K562 (cell line): Measurements from ENCODE around the gene RAB40B. TPM values are rescaled to one million over a fixed set of nuclear protein-coding genes. Genes with fewer than 3 reads are reported as not detected.

Experiments
- ATAC-seq: fragments of 200-7000 bp; cut with Tn5 transposase; 3 replicates; pipeline ENCODE4 v1.9.1; 2020; ENCODE audit warnings: moderate library complexity
- BruUV-seq: library from RNA; stranded (reverse); fragments of 400-500 nt; replicated peaks from 2 replicates; lab custom pipeline; 2021; lab: Mats Ljungman, UMichigan
- CTCF ChIA-PET: fragments of 300-600 bp; formaldehyde crosslinking; extraction: SDS; loops from one replicate; lab custom pipeline; 2021; ENCODE audit warnings: low intra/inter-chr PET ratio; lab: Yijun Ruan, JAX
- POLR2A ChIA-PET: fragments of 300-600, 350-650 bp; sonication (Branson Sonifier 250); formaldehyde crosslinking; extraction: SDS; loops from one replicate; lab custom pipeline; 2021; ENCODE audit warnings: antibody characterized with exemption, inconsistent platforms; lab: Yijun Ruan, JAX
- DNase-seq, 4 experiments: peaks; one replicate each; pipeline versions ENCODE4 v3.0.0 to v3.0.0-alpha.2; 2011 to 2018; ENCODE audit warnings: low spot score in 3 of 4, mixed read lengths in 3 of 4; ENCODE audit errors: extremely low read depth in 1 of 4
- FAIRE-seq: peaks from 2 replicates; lab custom pipeline; 2011; peaks lifted over from hg19 to GRCh38; lab: Jason Lieb, UNC
- H2AFZ ChIP-seq: 2 replicates; pipeline ENCODE4 v1.6.0; 2011; ENCODE audit warnings: low read depth, low read length, control low read depth, inconsistent platforms
- H3K27ac ChIP-seq: fragments of 200-600 bp; 3 replicates; pipeline ENCODE4 v1.8.0; 2011; ENCODE audit warnings: low read depth, mild to moderate bottlenecking, control low read depth, inconsistent platforms, low read length, moderate library complexity, mixed read lengths; ENCODE audit errors: extremely low read depth
- H3K27me3 ChIP-seq, 2 experiments: fragments of 300-600 bp in 1 of 2; 2 replicates in 1 of 2; 3 replicates in 1 of 2; pipeline versions ENCODE4 v1.6.0 to v1.8.0; 2011; ENCODE audit warnings: inconsistent platforms in 2 of 2, low read length in 2 of 2, mild to moderate bottlenecking in 1 of 2, mixed read lengths in 1 of 2, moderate library complexity in 1 of 2; ENCODE audit not compliant: control insufficient read depth in 2 of 2, insufficient read depth in 2 of 2
- H3K36me3 ChIP-seq: fragments of 300-600 bp; 3 replicates; pipeline ENCODE4 v1.8.0; 2011; ENCODE audit warnings: mild to moderate bottlenecking, low read length, inconsistent platforms; ENCODE audit not compliant: control insufficient read depth, insufficient read depth
- H3K4me1 ChIP-seq, 2 experiments: fragments of 200-600 bp in 1 of 2; replicated peaks in 1 of 2; 2 replicates in 1 of 2; 3 replicates in 1 of 2; pipeline versions ENCODE4 v1.5.1 to v1.8.0; 2011; ENCODE audit warnings: inconsistent platforms in 2 of 2, low read length in 2 of 2, mild to moderate bottlenecking in 1 of 2, mixed read lengths in 1 of 2, moderate library complexity in 1 of 2; ENCODE audit not compliant: control insufficient read depth in 2 of 2, insufficient read depth in 2 of 2
- H3K4me2 ChIP-seq: 2 replicates; pipeline ENCODE4 v1.6.1; 2011; ENCODE audit warnings: low read length, control low read depth, inconsistent platforms, mixed read lengths; ENCODE audit not compliant: insufficient read depth
- H3K4me3 ChIP-seq: fragments of 200-600 bp; sonication (generic), shearing (Covaris generic); 2 replicates; pipeline ENCODE4 v1.5.1; 2016; ENCODE audit warnings: control low read depth, inconsistent platforms
- H3K79me2 ChIP-seq: fragments of 200-600 bp; 3 replicates; pipeline ENCODE4 v1.8.0; 2011; ENCODE audit warnings: low read length, inconsistent platforms; ENCODE audit not compliant: control insufficient read depth, insufficient read depth
- H3K9ac ChIP-seq, 2 experiments: 2 replicates each; pipeline versions ENCODE4 v1.6.0 to v1.6.1; 2011; ENCODE audit warnings: low read depth in 2 of 2, low read length in 2 of 2, control low read depth in 1 of 2, inconsistent platforms in 1 of 2, mild to moderate bottlenecking in 1 of 2, mixed read lengths in 1 of 2; ENCODE audit not compliant: insufficient read depth in 1 of 2
- H3K9me1 ChIP-seq: one replicate; pipeline ENCODE4 v1.6.0; 2011; ENCODE audit warnings: inconsistent platforms, mild to moderate bottlenecking, low read length, moderate library complexity; ENCODE audit not compliant: control insufficient read depth, insufficient read depth
- H3K9me3 ChIP-seq: replicated peaks from 2 replicates; pipeline ENCODE4 v1.5.1; 2011; ENCODE audit warnings: low read depth, low read length, inconsistent platforms; ENCODE audit not compliant: control insufficient read depth, insufficient read depth
- H4K20me1 ChIP-seq: replicated peaks from 2 replicates; pipeline ENCODE4 v1.6.1; 2011; ENCODE audit warnings: low read length, inconsistent platforms, mixed read lengths; ENCODE audit not compliant: control insufficient read depth, insufficient read depth
- CXXC5 ChIP-seq: fragments of 250-450 bp; sonication (Bioruptor Pico); IDR thresholded peaks from 2 replicates; pipeline ENCODE4 v1.8.0; 2022; ENCODE audit warnings: inconsistent platforms, mild to moderate bottlenecking, moderate library complexity
- DIDO1 ChIP-seq: fragments of 450-650 bp; IDR thresholded peaks from 2 replicates; pipeline ENCODE4 v1.6.1; 2016; ENCODE audit warnings: low read depth, missing biosample characterization, missing genetic modification characterization
- E2F1 ChIP-seq: sonication (generic); formaldehyde crosslinking; IDR thresholded peaks from 2 replicates; pipeline ENCODE4 v1.8.1; 2023; ENCODE audit warnings: mild to moderate bottlenecking, missing genetic modification reagents, moderate library complexity
- E2F3 ChIP-seq: fragments of 250-450 bp; sonication (Bioruptor Pico); IDR thresholded peaks from 2 replicates; pipeline ENCODE4 v1.4.0; 2020; ENCODE audit warnings: mild to moderate bottlenecking
- GTF3C2 ChIP-seq: IDR thresholded peaks from 3 replicates; pipeline ENCODE4 v1.6.1; 2011; ENCODE audit warnings: borderline replicate concordance, mild to moderate bottlenecking, moderate library complexity; ENCODE audit not compliant: insufficient read length; ENCODE audit errors: extremely low read depth
- RBM17 ChIP-seq: fragments of 200-400 bp; formaldehyde crosslinking; IDR thresholded peaks from 2 replicates; pipeline ENCODE4 v1.6.1; 2017; ENCODE audit warnings: low read depth, mild to moderate bottlenecking, low read length, borderline replicate concordance
- SETDB1 ChIP-seq: IDR thresholded peaks from one replicate; pipeline ENCODE4 v1.6.1; 2012; ENCODE audit warnings: low read length, control low read depth, inconsistent platforms
- SIN3B ChIP-seq: fragments of 450-650 bp; IDR thresholded peaks from 2 replicates; pipeline ENCODE4 v1.6.1; 2017; ENCODE audit warnings: low read depth, mild to moderate bottlenecking, moderate library complexity
- SMAD4 ChIP-seq: fragments of 250-450 bp; sonication (Bioruptor Pico); conservative IDR thresholded peaks from 2 replicates; pipeline ENCODE4 v1.8.0; 2021; ENCODE audit warnings: inconsistent platforms, mild to moderate bottlenecking, moderate library complexity
- SREBF2 ChIP-seq: sonication (generic); formaldehyde crosslinking; IDR thresholded peaks from 2 replicates; pipeline ENCODE4 v1.4.0; 2020; ENCODE audit warnings: mild to moderate bottlenecking, missing genetic modification reagents
- ZBTB33 ChIP-seq: sonication (generic); formaldehyde crosslinking; IDR thresholded peaks from 2 replicates; pipeline ENCODE4 v1.8.1; 2023; ENCODE audit warnings: mild to moderate bottlenecking, missing genetic modification reagents
- ZNF717 ChIP-seq: fragments of 250-450 bp; sonication (Bioruptor Pico); IDR thresholded peaks from 2 replicates; pipeline ENCODE4 v1.5.0; 2021
- WGBS: fragments of 100-300 bp; shearing (Covaris generic); methylation state at CpG from one replicate; pipeline ENCODE4 v1.1.6; 2016; ENCODE audit warnings: low coverage, mixed read lengths; ENCODE audit not compliant: insufficient coverage; ENCODE audit errors: missing lambda C conversion rate; 5-methylcytosine and 5-hydroxymethylcytosine counted together
- in situ Hi-C: fragments of 300-500 bp; cut with MboI; formaldehyde crosslinking; loops from 4 replicates; pipeline ENCODE4 v1.15.0; 2018; ENCODE audit warnings: inconsistent platforms, mixed read lengths
- intact Hi-C: fragments of 100-400 bp; cut with micrococcal nuclease; formaldehyde crosslinking; loops from 2 replicates; pipeline ENCODE4 v1.14.2; 2022
- polyA plus RNA-seq, 8 experiments: library from polyadenylated mRNA; depleted of rRNA in 4 of 8; stranded (reverse) in 5 of 8; unstranded in 3 of 8; fragments of >200 nt; fragmentation: Nextera tagmentation in 2 of 8; fragmentation: Illumina TruSeq in 1 of 8; extraction: Ambion mirVana in 2 of 8; extraction: Trizol in 1 of 8; gene quantifications; 2 replicates each; pipeline versions ENCODE4 v1.2.1 to v1.2.3, GENCODE V29; 2011 to 2014; ENCODE audit warnings: inconsistent platforms in 1 of 8, missing spikeins in 1 of 8
- total RNA-seq, 7 experiments: library from RNA; depleted of rRNA in 6 of 7; stranded (reverse); fragments of >200 nt in 6 of 7; fragmentation: Illumina TruSeq in 2 of 7; extraction: Trizol in 2 of 7; gene quantifications; 2 replicates each; pipeline versions ENCODE4 v1.2.1 to v1.2.3, GENCODE V29; 2011 to 2021; ENCODE audit warnings: low replicate concordance in 1 of 7

RAB40B gene
- total and polyA plus RNA-seq, 9 of the 15 experiments (the other 6 are each of a cell fraction or from before 2014, with no cell fraction given): 0.13 to 4.6 (median 1.4) TPM

GRCh38 chr17:82713071-82713723 is 14.7 kb upstream of the RAB40B start:
- Histone ChIP-seq H2AFZ (no peak overlapping the region), H3K4me3 (no peak overlapping the region), H3K9ac (no peak overlapping the region; a peak in 1 of 4 replicates), H3K9me1 (no peaks in the 10 kb centered on the region), H3K9me3 (no peaks in the 10 kb centered on the region), H4K20me1 (no peaks in the 10 kb centered on the region), H3K79me2 (peaks cover 17% of the 10 kb centered on the region), H3K27me3 (no peaks in the 10 kb centered on the region; a peak in 1 of 5 replicates), H3K36me3 (no peaks in the 10 kb centered on the region), H3K4me2 (no peak overlapping the region), H3K4me1 (peaks cover 5 to 53% of the 10 kb centered on the region in 2 experiments; a peak in 4 of 5 replicates), H3K27ac (no peak overlapping the region)
- ATAC-seq: no peak
- no TSS peak for BruUV-seq
- FAIRE-seq: no peak
- DNase-seq: no peak
- intact Hi-C loops (no loop called here), in situ Hi-C loops (no loop called here)
- POLR2A ChIA-PET: interaction anchor here (0.5 to 1.0 kb wide), 2 partner anchors 12 to 13 kb away, joined by 4 to 5 read pairs; no protein-coding TSS in a partner anchor
- 60% methylated on average over 23 of the region's 35 CpGs for WGBS
- CTCF ChIA-PET: no interaction called here
- TF ChIP-seq SETDB1 (no peak), GTF3C2 (no peak), ZBTB33 (CRISPR knock-in tag) (peak; percentile 67; the same call in 1 of the 2 replicates), E2F3 (no peak), ZNF717 (no peak), SREBF2 (CRISPR knock-in tag) (no peak), SMAD4 (CRISPR knock-in tag) (no peak), RBM17 (no peak), CXXC5 (no peak), SIN3B (no peak), E2F1 (no peak), DIDO1 (tag) (no peak)
